HepG2 (cell line): Measurements from ENCODE around the gene BCL6B. TPM values are rescaled to one million over a fixed set of nuclear protein-coding genes. Genes with fewer than 3 reads are reported as not detected.

Experiments
- ARNT ChIP-seq: fragments of 450-650 bp; IDR thresholded peaks from 2 replicates; pipeline ENCODE4 v1.6.1; 2017
- FOXP1 ChIP-seq, 2 experiments: fragments of 450-650 bp in 1 of 2; IDR thresholded peaks; 2 replicates each; pipeline ENCODE4 v1.6.1; 2017 to 2018; ENCODE audit warnings: antibody characterized with exemption in 1 of 2
- GTF2F1 ChIP-seq: fragments of 150-350 bp; IDR thresholded peaks from 2 replicates; pipeline ENCODE4 v1.6.1; 2014; ENCODE audit warnings: low read length
- IRF2 ChIP-seq: IDR thresholded peaks from 2 replicates; pipeline ENCODE4 v1.6.1; 2018; ENCODE audit warnings: missing genetic modification reagents, missing compliant biosample characterization
- MAFK ChIP-seq, 2 experiments: IDR thresholded peaks in 1 of 2; conservative IDR thresholded peaks in 1 of 2; 2 replicates each; pipeline ENCODE4 v1.6.1; 2011; ENCODE audit warnings: improper control_type of control experiment in 2 of 2, low read length in 2 of 2
- NCOR1 ChIP-seq: fragments of 200-600 bp; sonication (generic); IDR thresholded peaks from 2 replicates; pipeline ENCODE4 v1.7.0; 2017; ENCODE audit warnings: antibody characterized with exemption, low read length, borderline replicate concordance
- NR3C1 ChIP-seq: sonication (generic); formaldehyde crosslinking; IDR thresholded peaks from 2 replicates; pipeline ENCODE4 v1.4.0; 2020; ENCODE audit warnings: missing genetic modification reagents
- RFX5 ChIP-seq: IDR thresholded peaks from 2 replicates; pipeline ENCODE4 v1.6.1; 2011; ENCODE audit warnings: low read depth, low read length, improper control_type of control experiment
- ZMYM2 ChIP-seq: sonication (generic); formaldehyde crosslinking; IDR thresholded peaks from 2 replicates; pipeline ENCODE4 v1.8.0; 2022; ENCODE audit warnings: mild to moderate bottlenecking, missing genetic modification reagents
- ZNF121 ChIP-seq: sonication (generic); formaldehyde crosslinking; IDR thresholded peaks from 2 replicates; pipeline ENCODE4 v1.5.0; 2020; ENCODE audit warnings: mild to moderate bottlenecking, missing genetic modification reagents
- ZNF263 ChIP-seq: sonication (generic); formaldehyde crosslinking; IDR thresholded peaks from 2 replicates; pipeline ENCODE4 v1.4.0; 2020; ENCODE audit warnings: missing genetic modification reagents
- ZNF282 ChIP-seq: fragments of 450-650 bp; IDR thresholded peaks from 2 replicates; pipeline ENCODE4 v1.6.1; 2018; ENCODE audit not compliant: partially characterized antibody
- ZNF567 ChIP-seq: sonication (generic); formaldehyde crosslinking; IDR thresholded peaks from 2 replicates; pipeline ENCODE4 v1.8.1; 2023; ENCODE audit warnings: mild to moderate bottlenecking, missing genetic modification reagents, borderline replicate concordance
- ZNF570 ChIP-seq: sonication (generic); formaldehyde crosslinking; IDR thresholded peaks from 2 replicates; pipeline ENCODE4 v1.4.0; 2020; ENCODE audit warnings: mild to moderate bottlenecking, missing genetic modification reagents, borderline replicate concordance
- ZNF572 ChIP-seq: sonication (generic); formaldehyde crosslinking; IDR thresholded peaks from 2 replicates; pipeline ENCODE4 v1.5.1; 2020; ENCODE audit warnings: mild to moderate bottlenecking, missing genetic modification reagents
- ZNF672 ChIP-seq: sonication (generic); formaldehyde crosslinking; IDR thresholded peaks from 2 replicates; pipeline ENCODE4 v1.8.1; 2022; ENCODE audit warnings: missing genetic modification reagents
- ZNF7 ChIP-seq: IDR thresholded peaks from 2 replicates; pipeline ENCODE4 v1.6.1; 2016; ENCODE audit warnings: missing biosample characterization, missing genetic modification reagents
- ZNF891 ChIP-seq: sonication (generic); formaldehyde crosslinking; IDR thresholded peaks from 2 replicates; pipeline ENCODE4 v1.5.0; 2020; ENCODE audit warnings: mild to moderate bottlenecking, missing genetic modification reagents
- polyA plus RNA-seq, 8 experiments: library from polyadenylated mRNA; depleted of rRNA in 3 of 8; stranded (reverse) in 7 of 8; unstranded in 1 of 8; fragments of >200 nt; fragmentation: Illumina TruSeq in 4 of 8; extraction: Trizol in 4 of 8; gene quantifications; 2 replicates each; pipeline versions ENCODE4 v1.2.1 to v1.2.3, GENCODE V29; 2011 to 2016; ENCODE audit warnings: low read depth in 4 of 8, missing spikeins in 1 of 8, mixed read lengths in 1 of 8; ENCODE audit not compliant: insufficient read depth in 1 of 8
- total RNA-seq, 5 experiments: library from RNA; depleted of rRNA; stranded (reverse); fragments of >200 nt; fragmentation: Illumina TruSeq; extraction: Trizol; gene quantifications; 2 replicates each; pipeline ENCODE4 v1.2.3, GENCODE V29; 2016; ENCODE audit warnings: low read depth in 1 of 5
- TF ChIP-seq, protein P1 (sequence below): sonication (generic); formaldehyde crosslinking; IDR thresholded peaks from 2 replicates; pipeline ENCODE4 v1.5.0; 2020; ENCODE audit warnings: missing genetic modification reagents
- TF ChIP-seq, protein P2 (sequence below): sonication (generic); formaldehyde crosslinking; IDR thresholded peaks from 2 replicates; pipeline ENCODE4 v1.8.0; 2022; ENCODE audit warnings: missing genetic modification reagents, mild to moderate bottlenecking, borderline replicate concordance
- TF ChIP-seq, protein P3 (sequence below): IDR thresholded peaks from 2 replicates; pipeline ENCODE4 v1.6.1; 2016; ENCODE audit warnings: low read depth, borderline replicate concordance
- TF ChIP-seq, protein P4 (sequence below): sonication (generic); formaldehyde crosslinking; IDR thresholded peaks from 2 replicates; pipeline ENCODE4 v1.4.0; 2020; ENCODE audit warnings: missing genetic modification reagents
- TF ChIP-seq, protein P5 (sequence below): sonication (generic); formaldehyde crosslinking; IDR thresholded peaks from 2 replicates; pipeline ENCODE4 v1.4.0; 2020; ENCODE audit warnings: missing genetic modification reagents, borderline replicate concordance
- TF ChIP-seq, protein P6 (sequence below): sonication (generic); formaldehyde crosslinking; IDR thresholded peaks from 2 replicates; pipeline ENCODE4 v1.5.0; 2020; ENCODE audit warnings: missing genetic modification reagents

The BCL6B gene
- total and polyA plus RNA-seq, 2 of the 13 experiments (the other 11 are each of a cell fraction or from before 2014, with no cell fraction given): not detected

DNA sequence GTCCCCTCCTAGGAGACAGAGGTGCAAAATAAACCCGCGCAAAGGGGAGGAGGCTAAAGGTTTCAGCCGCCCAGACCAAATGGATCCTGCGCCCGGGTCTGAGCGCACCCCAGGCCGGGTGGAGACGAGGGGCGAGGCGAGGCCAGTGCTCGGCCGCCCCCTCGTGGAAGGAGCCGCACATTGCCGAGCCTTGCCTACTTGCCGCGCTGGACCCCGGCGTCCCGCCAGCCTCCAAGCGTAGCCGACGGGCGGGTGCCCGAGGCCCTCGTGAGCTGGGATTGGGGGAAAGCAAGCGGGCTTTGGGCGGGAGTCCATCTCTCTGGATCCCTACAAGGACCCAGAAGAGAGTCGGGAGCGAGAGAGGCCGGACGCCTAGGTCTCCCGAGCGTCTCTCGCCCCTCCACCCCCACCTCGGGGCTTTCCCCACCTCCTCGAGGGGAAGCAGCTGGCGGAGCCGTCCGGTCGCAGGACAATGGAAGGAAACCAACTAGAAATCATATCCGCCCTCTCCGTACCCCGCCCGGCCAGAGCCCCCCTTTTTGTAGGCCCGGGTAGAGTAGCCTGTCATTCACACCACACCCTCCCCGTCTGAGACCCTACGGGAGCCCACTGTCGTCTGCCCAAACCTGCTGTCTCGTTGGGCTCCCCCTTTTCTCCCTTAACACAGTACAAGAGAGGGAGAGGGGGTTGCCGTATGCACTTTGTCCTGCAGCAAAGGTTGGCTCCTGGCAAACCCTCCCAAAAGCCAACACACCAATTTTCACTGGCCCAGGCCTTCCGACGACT is 664 bp upstream of the BCL6B start (continued):
- TF ChIP-seq, protein P1, sequence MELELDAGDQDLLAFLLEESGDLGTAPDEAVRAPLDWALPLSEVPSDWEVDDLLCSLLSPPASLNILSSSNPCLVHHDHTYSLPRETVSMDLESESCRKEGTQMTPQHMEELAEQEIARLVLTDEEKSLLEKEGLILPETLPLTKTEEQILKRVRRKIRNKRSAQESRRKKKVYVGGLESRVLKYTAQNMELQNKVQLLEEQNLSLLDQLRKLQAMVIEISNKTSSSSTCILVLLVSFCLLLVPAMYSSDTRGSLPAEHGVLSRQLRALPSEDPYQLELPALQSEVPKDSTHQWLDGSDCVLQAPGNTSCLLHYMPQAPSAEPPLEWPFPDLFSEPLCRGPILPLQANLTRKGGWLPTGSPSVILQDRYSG (CRISPR knock-in tag): no peak
- TF ChIP-seq FOXP1 (IDR thresholded peaks at IDR 0.05) (no peak), FOXP1 (CRISPR knock-in tag; IDR thresholded peaks at IDR 0.05) (no peak), RFX5 (no peak), ZNF891 (CRISPR knock-in tag) (no peak), ZNF121 (CRISPR knock-in tag) (no peak), ZNF7 (0 out of 2 replicates have a peak, but pooled peaks have one; percentile 5), ZNF567 (0 out of 2 replicates have a peak, but pooled peaks have one; percentile 65), MAFK (conservative IDR thresholded peaks at IDR 0.05 in 1 of 2, IDR thresholded peaks at IDR 0.05 in 1 of 2; ENCODE audit: low read length in 2 of 2) (no peak), GTF2F1 (no peak), ZNF570 (CRISPR knock-in tag) (no peak), ZNF572 (CRISPR knock-in tag) (no peak), IRF2 (CRISPR knock-in tag) (no peak; the same call in 1 of the 2 replicates), NR3C1 (no peak), ARNT (no peak), ZMYM2 (peak; percentile 75), ZNF263 (no peak), ZNF672 (no peak), ZNF282 (no peak), NCOR1 (no peak)
- TF ChIP-seq, protein P2, sequence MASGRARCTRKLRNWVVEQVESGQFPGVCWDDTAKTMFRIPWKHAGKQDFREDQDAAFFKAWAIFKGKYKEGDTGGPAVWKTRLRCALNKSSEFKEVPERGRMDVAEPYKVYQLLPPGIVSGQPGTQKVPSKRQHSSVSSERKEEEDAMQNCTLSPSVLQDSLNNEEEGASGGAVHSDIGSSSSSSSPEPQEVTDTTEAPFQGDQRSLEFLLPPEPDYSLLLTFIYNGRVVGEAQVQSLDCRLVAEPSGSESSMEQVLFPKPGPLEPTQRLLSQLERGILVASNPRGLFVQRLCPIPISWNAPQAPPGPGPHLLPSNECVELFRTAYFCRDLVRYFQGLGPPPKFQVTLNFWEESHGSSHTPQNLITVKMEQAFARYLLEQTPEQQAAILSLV: no peak
- TF ChIP-seq, protein P3, sequence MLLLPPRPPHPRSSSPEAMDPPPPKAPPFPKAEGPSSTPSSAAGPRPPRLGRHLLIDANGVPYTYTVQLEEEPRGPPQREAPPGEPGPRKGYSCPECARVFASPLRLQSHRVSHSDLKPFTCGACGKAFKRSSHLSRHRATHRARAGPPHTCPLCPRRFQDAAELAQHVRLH (CRISPR knock-in tag): peak; percentile 70; the same call in 1 of the 2 replicates
- TF ChIP-seq, protein P4, sequence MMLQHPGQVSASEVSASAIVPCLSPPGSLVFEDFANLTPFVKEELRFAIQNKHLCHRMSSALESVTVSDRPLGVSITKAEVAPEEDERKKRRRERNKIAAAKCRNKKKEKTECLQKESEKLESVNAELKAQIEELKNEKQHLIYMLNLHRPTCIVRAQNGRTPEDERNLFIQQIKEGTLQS: no peak
- TF ChIP-seq, protein P5, sequence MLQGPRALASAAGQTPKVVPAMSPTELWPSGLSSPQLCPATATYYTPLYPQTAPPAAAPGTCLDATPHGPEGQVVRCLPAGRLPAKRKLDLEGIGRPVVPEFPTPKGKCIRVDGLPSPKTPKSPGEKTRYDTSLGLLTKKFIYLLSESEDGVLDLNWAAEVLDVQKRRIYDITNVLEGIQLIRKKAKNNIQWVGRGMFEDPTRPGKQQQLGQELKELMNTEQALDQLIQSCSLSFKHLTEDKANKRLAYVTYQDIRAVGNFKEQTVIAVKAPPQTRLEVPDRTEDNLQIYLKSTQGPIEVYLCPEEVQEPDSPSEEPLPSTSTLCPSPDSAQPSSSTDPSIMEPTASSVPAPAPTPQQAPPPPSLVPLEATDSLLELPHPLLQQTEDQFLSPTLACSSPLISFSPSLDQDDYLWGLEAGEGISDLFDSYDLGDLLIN (CRISPR knock-in tag): no peak
- TF ChIP-seq, protein P6, sequence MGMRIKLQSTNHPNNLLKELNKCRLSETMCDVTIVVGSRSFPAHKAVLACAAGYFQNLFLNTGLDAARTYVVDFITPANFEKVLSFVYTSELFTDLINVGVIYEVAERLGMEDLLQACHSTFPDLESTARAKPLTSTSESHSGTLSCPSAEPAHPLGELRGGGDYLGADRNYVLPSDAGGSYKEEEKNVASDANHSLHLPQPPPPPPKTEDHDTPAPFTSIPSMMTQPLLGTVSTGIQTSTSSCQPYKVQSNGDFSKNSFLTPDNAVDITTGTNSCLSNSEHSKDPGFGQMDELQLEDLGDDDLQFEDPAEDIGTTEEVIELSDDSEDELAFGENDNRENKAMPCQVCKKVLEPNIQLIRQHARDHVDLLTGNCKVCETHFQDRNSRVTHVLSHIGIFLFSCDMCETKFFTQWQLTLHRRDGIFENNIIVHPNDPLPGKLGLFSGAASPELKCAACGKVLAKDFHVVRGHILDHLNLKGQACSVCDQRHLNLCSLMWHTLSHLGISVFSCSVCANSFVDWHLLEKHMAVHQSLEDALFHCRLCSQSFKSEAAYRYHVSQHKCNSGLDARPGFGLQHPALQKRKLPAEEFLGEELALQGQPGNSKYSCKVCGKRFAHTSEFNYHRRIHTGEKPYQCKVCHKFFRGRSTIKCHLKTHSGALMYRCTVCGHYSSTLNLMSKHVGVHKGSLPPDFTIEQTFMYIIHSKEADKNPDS (CRISPR knock-in tag): no peak
